ENCODE measurements around the gene WDR87.
"Not testable (repeated sequence)": the region's sequence is repeated elsewhere in the genome, so short reads cannot be mapped to it uniquely, and the experiment has no call there.

- not testable (repeated sequence) for TF ChIP-seq POLR2A (IDR thresholded peaks at IDR 0.05)
- TF ChIP-seq, protein P1, sequence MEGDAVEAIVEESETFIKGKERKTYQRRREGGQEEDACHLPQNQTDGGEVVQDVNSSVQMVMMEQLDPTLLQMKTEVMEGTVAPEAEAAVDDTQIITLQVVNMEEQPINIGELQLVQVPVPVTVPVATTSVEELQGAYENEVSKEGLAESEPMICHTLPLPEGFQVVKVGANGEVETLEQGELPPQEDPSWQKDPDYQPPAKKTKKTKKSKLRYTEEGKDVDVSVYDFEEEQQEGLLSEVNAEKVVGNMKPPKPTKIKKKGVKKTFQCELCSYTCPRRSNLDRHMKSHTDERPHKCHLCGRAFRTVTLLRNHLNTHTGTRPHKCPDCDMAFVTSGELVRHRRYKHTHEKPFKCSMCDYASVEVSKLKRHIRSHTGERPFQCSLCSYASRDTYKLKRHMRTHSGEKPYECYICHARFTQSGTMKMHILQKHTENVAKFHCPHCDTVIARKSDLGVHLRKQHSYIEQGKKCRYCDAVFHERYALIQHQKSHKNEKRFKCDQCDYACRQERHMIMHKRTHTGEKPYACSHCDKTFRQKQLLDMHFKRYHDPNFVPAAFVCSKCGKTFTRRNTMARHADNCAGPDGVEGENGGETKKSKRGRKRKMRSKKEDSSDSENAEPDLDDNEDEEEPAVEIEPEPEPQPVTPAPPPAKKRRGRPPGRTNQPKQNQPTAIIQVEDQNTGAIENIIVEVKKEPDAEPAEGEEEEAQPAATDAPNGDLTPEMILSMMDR (IDR thresholded peaks at IDR 0.05) = not testable (repeated sequence)
These were observed 18.2 kb upstream of the WDR87 start for GRCh38 chr19:37924573-37924972.
